Smooth muscle cell (in vitro differentiated cells): ENCODE results near the gene STX2. TPM values are rescaled to one million over a fixed set of nuclear protein-coding genes. Genes with fewer than 3 reads are reported as not detected.

Source experiments
- DNase-seq: peaks from one replicate; lab custom pipeline; 2025; ENCODE audit not compliant: unreplicated experiment; lab: John Stamatoyannopoulos, UW
- H2AFZ ChIP-seq: fragments of 200-600 bp; sonication (generic); 2 replicates; pipeline ENCODE4 v1.6.0; 2016; ENCODE audit warnings: antibody characterized with exemption, low read depth, mild to moderate bottlenecking
- H3F3A ChIP-seq: fragments of 200-600 bp; sonication (generic); 2 replicates; pipeline ENCODE4 v1.6.0; 2017; ENCODE audit warnings: antibody characterized with exemption, low read depth
- H3K27ac ChIP-seq: fragments of 200-600 bp; sonication (generic); 2 replicates; pipeline ENCODE4 v1.5.1; 2016; ENCODE audit warnings: low read depth, mild to moderate bottlenecking
- H3K27me3 ChIP-seq: fragments of 200-600 bp; sonication (generic); 2 replicates; pipeline ENCODE4 v1.6.1; 2016; ENCODE audit warnings: low read depth, mild to moderate bottlenecking
- H3K36me3 ChIP-seq: fragments of 200-600 bp; sonication (generic); 2 replicates; pipeline ENCODE4 v1.5.1; 2016; ENCODE audit warnings: low read depth
- H3K4me1 ChIP-seq: fragments of 200-600 bp; sonication (generic); 2 replicates; pipeline ENCODE4 v1.5.1; 2016; ENCODE audit warnings: low read depth
- H3K4me2 ChIP-seq: fragments of 200-600 bp; sonication (generic); 2 replicates; pipeline ENCODE4 v1.6.0; 2016; ENCODE audit warnings: mild to moderate bottlenecking
- H3K4me3 ChIP-seq: fragments of 200-600 bp; sonication (generic); 2 replicates; pipeline ENCODE4 v1.5.1; 2016; ENCODE audit warnings: mild to moderate bottlenecking
- H3K79me2 ChIP-seq: fragments of 200-600 bp; sonication (generic); 2 replicates; pipeline ENCODE4 v1.6.0; 2016; ENCODE audit warnings: low read depth, mild to moderate bottlenecking
- H3K9ac ChIP-seq: fragments of 200-600 bp; sonication (generic); 2 replicates; pipeline ENCODE4 v1.6.0; 2016; ENCODE audit warnings: low read depth
- H3K9me3 ChIP-seq: fragments of 200-600 bp; sonication (generic); replicated peaks from 2 replicates; pipeline ENCODE4 v1.5.1; 2016; ENCODE audit warnings: low read depth
- H4K20me1 ChIP-seq: fragments of 200-600 bp; sonication (generic); 2 replicates; pipeline ENCODE4 v1.6.0; 2016; ENCODE audit warnings: low read depth
- WGBS: methylation state at CpG from one replicate; pipeline ENCODE4 v1.1.7; 2016; ENCODE audit warnings: low lambda C conversion rate; 5-methylcytosine and 5-hydroxymethylcytosine counted together
- polyA plus RNA-seq: library from polyadenylated mRNA; unstranded; fragments of >200 nt; fragmentation: Nextera tagmentation; extraction: Ambion mirVana; gene quantifications from 2 replicates; pipeline ENCODE4 v1.2.1, GENCODE V29; 2016
- total RNA-seq: library from RNA; depleted of rRNA; stranded (reverse); fragments of >200 nt; gene quantifications from 2 replicates; pipeline ENCODE4 v1.2.3, GENCODE V29; 2014
- TF ChIP-seq, protein P1 (sequence below): fragments of 200-600 bp; sonication (generic); IDR thresholded peaks from 2 replicates; pipeline ENCODE4 v1.5.1; 2017; ENCODE audit warnings: borderline replicate concordance, mild to moderate bottlenecking, antibody characterized with exemption; ENCODE audit not compliant: insufficient read depth, poor library complexity, severe bottlenecking

Gene STX2
- total and polyA plus RNA-seq, 2 experiments from 2014 or later = 25.3 to 32.8 TPM

DNA sequence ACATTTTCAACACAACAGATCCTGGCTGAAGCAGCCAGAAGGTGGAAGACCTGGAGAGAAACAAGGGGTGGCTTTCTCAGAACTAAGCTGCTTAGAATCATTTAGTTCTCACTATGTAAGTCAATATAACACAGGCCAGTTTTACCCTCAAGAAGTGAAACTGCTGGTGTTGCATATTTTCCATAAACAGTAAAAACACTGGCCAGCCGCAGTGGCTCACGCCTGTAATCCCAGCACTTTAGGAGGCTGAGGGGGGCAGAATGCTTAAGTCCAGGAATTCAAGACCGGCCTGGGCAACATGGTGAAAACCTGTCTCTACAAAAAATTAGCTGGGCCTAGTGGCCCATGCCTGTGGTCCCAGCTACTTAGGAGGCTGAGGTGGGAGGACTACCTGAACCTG lies 11.6 kb downstream of the STX2 start:
- no peaks in the 10 kb centered on the region for H3K9me3 ChIP-seq
- H3K4me1 ChIP-seq = no peaks in the 10 kb centered on the region
- H3K27ac ChIP-seq = peak overlapping the region; percentile 38
- TF ChIP-seq, protein P1, sequence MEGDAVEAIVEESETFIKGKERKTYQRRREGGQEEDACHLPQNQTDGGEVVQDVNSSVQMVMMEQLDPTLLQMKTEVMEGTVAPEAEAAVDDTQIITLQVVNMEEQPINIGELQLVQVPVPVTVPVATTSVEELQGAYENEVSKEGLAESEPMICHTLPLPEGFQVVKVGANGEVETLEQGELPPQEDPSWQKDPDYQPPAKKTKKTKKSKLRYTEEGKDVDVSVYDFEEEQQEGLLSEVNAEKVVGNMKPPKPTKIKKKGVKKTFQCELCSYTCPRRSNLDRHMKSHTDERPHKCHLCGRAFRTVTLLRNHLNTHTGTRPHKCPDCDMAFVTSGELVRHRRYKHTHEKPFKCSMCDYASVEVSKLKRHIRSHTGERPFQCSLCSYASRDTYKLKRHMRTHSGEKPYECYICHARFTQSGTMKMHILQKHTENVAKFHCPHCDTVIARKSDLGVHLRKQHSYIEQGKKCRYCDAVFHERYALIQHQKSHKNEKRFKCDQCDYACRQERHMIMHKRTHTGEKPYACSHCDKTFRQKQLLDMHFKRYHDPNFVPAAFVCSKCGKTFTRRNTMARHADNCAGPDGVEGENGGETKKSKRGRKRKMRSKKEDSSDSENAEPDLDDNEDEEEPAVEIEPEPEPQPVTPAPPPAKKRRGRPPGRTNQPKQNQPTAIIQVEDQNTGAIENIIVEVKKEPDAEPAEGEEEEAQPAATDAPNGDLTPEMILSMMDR = no peak
- no peak overlapping the region for H3K4me3 ChIP-seq
- DNase-seq = no peak
- no peak overlapping the region for H2AFZ ChIP-seq
- H3F3A ChIP-seq = no peaks in the 10 kb centered on the region
- peaks cover 89% of the 10 kb centered on the region for H4K20me1 ChIP-seq
- no peaks in the 10 kb centered on the region for H3K27me3 ChIP-seq
- H3K9ac ChIP-seq = no peak overlapping the region
- H3K4me2 ChIP-seq = peak overlapping the region; percentile 50
- no peaks in the 10 kb centered on the region for H3K36me3 ChIP-seq
- H3K79me2 ChIP-seq = peaks cover 29% of the 10 kb centered on the region
- 7% methylated on average over 3 of the region's 3 CpGs for WGBS

DNA sequence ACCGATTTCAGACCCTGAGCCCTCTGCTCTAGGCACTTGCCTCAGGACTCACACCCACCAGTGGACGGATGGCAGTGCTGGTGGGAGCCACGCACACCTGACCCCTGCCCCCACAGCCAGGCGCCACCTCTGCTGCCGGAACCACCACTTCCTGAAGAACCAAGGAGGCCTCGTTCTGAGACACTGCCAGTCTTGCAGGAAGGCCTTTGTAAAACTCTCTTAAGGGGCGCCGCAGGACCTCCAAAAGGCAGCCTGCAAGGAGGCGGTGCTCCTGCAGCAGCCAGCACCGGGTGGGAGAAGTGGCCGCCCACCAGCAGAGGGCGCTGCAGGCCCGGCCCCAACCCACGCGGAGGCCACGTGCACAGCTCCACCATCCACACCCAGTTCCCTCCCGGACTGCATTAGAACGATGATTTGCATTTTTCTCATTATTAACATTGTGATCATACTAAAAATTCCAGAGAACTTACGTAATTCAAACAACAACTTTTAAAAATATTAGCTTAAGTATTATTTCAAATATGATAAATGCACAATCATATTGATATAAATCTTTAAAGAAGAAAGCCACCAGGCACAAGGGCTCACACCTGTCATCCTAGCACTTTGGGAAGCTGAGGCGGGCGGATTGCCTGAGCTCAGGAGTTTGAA lies 12.8 kb downstream of the STX2 start:
- H3K27ac ChIP-seq = no peak overlapping the region
- 72% methylated on average over 21 of the region's 21 CpGs for whole genome bisulfite sequencing
- no peaks in the 10 kb centered on the region for H3K4me1 ChIP-seq
- H3K4me2 ChIP-seq = no peak overlapping the region
- H3K79me2 ChIP-seq = peaks cover 22% of the 10 kb centered on the region
- H3K4me3 ChIP-seq = no peak overlapping the region
- peaks cover 78% of the 10 kb centered on the region for H4K20me1 ChIP-seq
- no peak for DNase-seq
- no peaks in the 10 kb centered on the region for H3F3A ChIP-seq
- H3K36me3 ChIP-seq = no peaks in the 10 kb centered on the region
- TF ChIP-seq, protein P1 = peak; percentile 75
- no peaks in the 10 kb centered on the region for H3K9me3 ChIP-seq
- H3K27me3 ChIP-seq = no peaks in the 10 kb centered on the region
- no peak overlapping the region for H3K9ac ChIP-seq
- no peak overlapping the region for H2AFZ ChIP-seq

DNA sequence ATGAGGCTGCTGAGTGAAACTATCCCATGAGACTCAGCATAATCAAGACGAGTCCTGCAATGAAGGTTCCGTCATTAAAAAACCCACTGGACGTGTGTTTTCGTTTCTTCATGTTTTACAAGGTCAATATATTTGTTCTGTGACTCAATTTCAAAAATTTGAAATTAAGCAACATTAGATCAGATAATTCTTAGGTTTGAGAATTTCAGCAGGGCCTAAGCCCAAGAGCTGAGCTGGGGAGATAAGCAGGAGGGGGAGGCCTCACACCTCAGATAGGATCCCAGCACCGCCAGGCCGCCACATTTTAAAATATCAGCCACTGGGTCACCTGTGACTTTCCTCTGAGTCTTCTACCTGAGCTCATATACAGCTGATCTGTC lies 13.3 kb downstream of the STX2 start:
- Histone ChIP-seq H3K9ac (no peak overlapping the region), H3K27ac (no peak overlapping the region), H3K4me3 (no peak overlapping the region), H3K4me1 (no peaks in the 10 kb centered on the region), H3F3A (no peaks in the 10 kb centered on the region), H2AFZ (no peak overlapping the region), H3K4me2 (no peak overlapping the region), H3K27me3 (no peaks in the 10 kb centered on the region), H4K20me1 (peaks cover 73% of the 10 kb centered on the region), H3K36me3 (no peaks in the 10 kb centered on the region), H3K79me2 (peaks cover 16% of the 10 kb centered on the region), H3K9me3 (no peaks in the 10 kb centered on the region)
- TF ChIP-seq, protein P1 = no peak
- no peak for DNase-seq
- WGBS = 93% methylated on average over 6 of the region's 6 CpGs

DNA sequence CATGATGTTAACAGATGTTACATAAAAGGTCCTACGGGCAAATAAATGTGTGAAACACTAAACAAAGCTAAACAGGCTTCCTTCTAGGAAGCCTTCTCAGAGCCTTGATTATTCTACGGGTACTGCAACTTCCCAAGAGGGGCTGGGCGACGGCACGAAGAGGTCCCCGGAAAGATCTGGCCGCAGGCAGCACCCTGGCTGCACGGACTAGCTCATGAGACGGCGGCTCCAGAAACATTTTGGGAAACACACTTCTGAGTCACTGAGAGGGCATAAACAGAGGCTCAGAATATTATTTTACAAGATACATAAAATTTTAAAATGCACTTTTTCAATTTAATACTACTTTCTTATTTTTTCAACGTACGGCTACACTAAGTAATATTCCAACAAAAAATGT lies 19.4 kb downstream of the STX2 start:
- H3K9me3 ChIP-seq = no peaks in the 10 kb centered on the region
- no peak overlapping the region for H3K9ac ChIP-seq
- DNase-seq = no peak
- no peak overlapping the region for H3K4me3 ChIP-seq
- no peaks in the 10 kb centered on the region for H3F3A ChIP-seq
- peaks cover 60% of the 10 kb centered on the region for H4K20me1 ChIP-seq
- no peak overlapping the region for H2AFZ ChIP-seq
- H3K4me2 ChIP-seq = no peak overlapping the region
- 92% methylated on average over 12 of the region's 12 CpGs for whole genome bisulfite sequencing
- no peaks in the 10 kb centered on the region for H3K27me3 ChIP-seq
- H3K79me2 ChIP-seq = no peaks in the 10 kb centered on the region
- H3K36me3 ChIP-seq = no peaks in the 10 kb centered on the region
- no peak overlapping the region for H3K27ac ChIP-seq
- peaks cover 12% of the 10 kb centered on the region for H3K4me1 ChIP-seq
- TF ChIP-seq, protein P1 = no peak
